ENCODE measurements around the gene APBA1. TPM values are rescaled to one million over a fixed set of nuclear protein-coding genes. Genes with fewer than 3 reads are reported as not detected.

APBA1 gene
- total RNA-seq, 4 donors from 2014 or later: 5.8 to 15.7 (median 11.5) TPM

- peaks cover under 1% of the 10 kb centered on the region for H3K4me1 ChIP-seq
- no peaks in the 10 kb centered on the region for H3K36me3 ChIP-seq
- WGBS: 95% methylated on average over 3 of the region's 3 CpGs
- H3K27ac ChIP-seq: no peak overlapping the region
- no peaks in the 10 kb centered on the region for H3K27me3 ChIP-seq
- H3K4me3 ChIP-seq: no peak overlapping the region
- TF ChIP-seq POLR2A (IDR thresholded peaks at IDR 0.05) (no peak), POLR2AphosphoS5 (IDR thresholded peaks at IDR 0.05) (no peak), EP300 (IDR thresholded peaks at IDR 0.05) (no peak)
- TF ChIP-seq, protein P1, sequence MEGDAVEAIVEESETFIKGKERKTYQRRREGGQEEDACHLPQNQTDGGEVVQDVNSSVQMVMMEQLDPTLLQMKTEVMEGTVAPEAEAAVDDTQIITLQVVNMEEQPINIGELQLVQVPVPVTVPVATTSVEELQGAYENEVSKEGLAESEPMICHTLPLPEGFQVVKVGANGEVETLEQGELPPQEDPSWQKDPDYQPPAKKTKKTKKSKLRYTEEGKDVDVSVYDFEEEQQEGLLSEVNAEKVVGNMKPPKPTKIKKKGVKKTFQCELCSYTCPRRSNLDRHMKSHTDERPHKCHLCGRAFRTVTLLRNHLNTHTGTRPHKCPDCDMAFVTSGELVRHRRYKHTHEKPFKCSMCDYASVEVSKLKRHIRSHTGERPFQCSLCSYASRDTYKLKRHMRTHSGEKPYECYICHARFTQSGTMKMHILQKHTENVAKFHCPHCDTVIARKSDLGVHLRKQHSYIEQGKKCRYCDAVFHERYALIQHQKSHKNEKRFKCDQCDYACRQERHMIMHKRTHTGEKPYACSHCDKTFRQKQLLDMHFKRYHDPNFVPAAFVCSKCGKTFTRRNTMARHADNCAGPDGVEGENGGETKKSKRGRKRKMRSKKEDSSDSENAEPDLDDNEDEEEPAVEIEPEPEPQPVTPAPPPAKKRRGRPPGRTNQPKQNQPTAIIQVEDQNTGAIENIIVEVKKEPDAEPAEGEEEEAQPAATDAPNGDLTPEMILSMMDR (IDR thresholded peaks at IDR 0.05): no peak
- no peak for DNase-seq (ENCODE audit: low spot score in 2 of 2)
- no peaks in the 10 kb centered on the region for H3K9me3 ChIP-seq
Observed at GRCh38 chr9:69615880-69616279, 56.3 kb downstream of the APBA1 start.

DNA sequence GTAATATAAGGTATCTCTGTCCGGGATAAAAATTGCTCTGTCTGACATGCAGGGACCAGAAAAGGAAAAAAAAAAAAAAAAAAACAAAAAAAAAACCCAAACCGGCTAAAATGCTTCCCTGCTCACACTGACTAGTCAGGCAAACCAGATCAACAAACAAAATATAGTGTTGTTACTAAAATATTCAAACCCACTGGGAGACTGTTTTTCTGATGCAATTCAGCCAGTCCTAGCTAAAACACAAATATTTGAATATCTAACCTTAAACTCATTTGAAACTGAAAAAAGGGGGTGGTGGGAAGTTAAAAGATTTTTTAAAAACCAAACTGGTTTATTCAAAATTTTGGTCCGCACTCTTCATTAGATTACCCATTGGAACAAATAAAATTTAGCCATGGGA lies 61.0 kb downstream of the APBA1 start:
- 62% methylated on average over 3 of the region's 3 CpGs for WGBS
- H3K27ac ChIP-seq: no peak overlapping the region
- H3K27me3 ChIP-seq: no peaks in the 10 kb centered on the region
- no peak for DNase-seq (ENCODE audit: low spot score in 2 of 2)
- no peaks in the 10 kb centered on the region for H3K9me3 ChIP-seq
- no peak overlapping the region for H3K4me3 ChIP-seq
- H3K4me1 ChIP-seq: peaks cover 3% of the 10 kb centered on the region
- no peaks in the 10 kb centered on the region for H3K36me3 ChIP-seq
- TF ChIP-seq EP300 (IDR thresholded peaks at IDR 0.05): no peak
- no peak for TF ChIP-seq POLR2AphosphoS5 (IDR thresholded peaks at IDR 0.05)
- TF ChIP-seq, protein P1 (IDR thresholded peaks at IDR 0.05): no peak
- TF ChIP-seq POLR2A (IDR thresholded peaks at IDR 0.05): no peak

DNA sequence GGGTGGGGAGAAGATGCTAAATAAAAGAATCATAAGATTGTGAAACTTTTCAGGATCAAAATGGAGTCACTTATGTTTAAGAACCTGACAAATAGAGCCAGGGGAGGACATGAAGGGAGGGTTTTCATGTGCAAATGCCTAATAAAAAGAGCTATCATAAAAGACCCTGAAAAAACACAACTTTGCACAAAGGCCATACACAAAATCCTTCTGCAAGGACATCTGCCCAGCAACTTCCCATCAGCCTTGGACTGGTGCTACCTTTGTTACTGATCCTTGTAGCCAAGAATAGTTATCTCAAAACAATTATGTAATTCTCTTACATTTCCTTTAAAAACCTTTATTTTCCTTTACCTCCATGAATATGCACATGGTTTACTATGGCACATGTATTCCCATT lies 63.0 kb downstream of the APBA1 start:
- no peak for DNase-seq (ENCODE audit: low spot score in 2 of 2)
- Histone ChIP-seq H3K9me3 (no peaks in the 10 kb centered on the region), H3K27me3 (no peaks in the 10 kb centered on the region), H3K36me3 (no peaks in the 10 kb centered on the region), H3K4me1 (peaks cover 3% of the 10 kb centered on the region), H3K27ac (no peak overlapping the region), H3K4me3 (no peak overlapping the region)
- TF ChIP-seq, protein P1 (IDR thresholded peaks at IDR 0.05): no peak
- TF ChIP-seq EP300 (IDR thresholded peaks at IDR 0.05): no peak
- TF ChIP-seq POLR2AphosphoS5 (IDR thresholded peaks at IDR 0.05): no peak
- no peak for TF ChIP-seq POLR2A (IDR thresholded peaks at IDR 0.05)

DNA sequence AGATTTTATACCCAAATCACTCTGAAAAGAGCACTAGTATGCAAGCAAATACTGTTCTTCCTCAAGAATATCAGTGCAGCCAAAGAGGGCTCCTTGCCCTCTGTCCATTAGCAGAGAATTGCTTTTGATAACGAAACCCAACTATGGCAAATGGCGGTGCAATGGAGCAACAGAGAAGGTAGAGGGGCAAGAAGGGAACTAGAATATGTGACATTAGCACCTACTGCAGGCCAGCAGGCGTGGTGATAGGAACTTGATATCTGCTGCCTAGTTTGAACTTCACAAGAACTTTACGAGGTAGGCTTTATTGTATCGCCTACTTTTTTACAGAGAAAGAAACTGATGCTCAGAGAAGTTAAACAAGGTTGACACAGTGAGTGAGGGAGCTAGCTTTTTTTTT lies 66.1 kb downstream of the APBA1 start:
- Histone ChIP-seq H3K27ac (no peak overlapping the region), H3K4me1 (peaks cover 3% of the 10 kb centered on the region), H3K36me3 (no peaks in the 10 kb centered on the region), H3K27me3 (no peaks in the 10 kb centered on the region), H3K4me3 (no peak overlapping the region), H3K9me3 (no peaks in the 10 kb centered on the region)
- no peak for DNase-seq (ENCODE audit: low spot score in 2 of 2)
- TF ChIP-seq EP300 (IDR thresholded peaks at IDR 0.05) (no peak), POLR2AphosphoS5 (IDR thresholded peaks at IDR 0.05) (no peak), POLR2A (IDR thresholded peaks at IDR 0.05) (no peak)
- TF ChIP-seq, protein P1 (IDR thresholded peaks at IDR 0.05): no peak
- 91% methylated on average over 5 of the region's 5 CpGs for WGBS

DNA sequence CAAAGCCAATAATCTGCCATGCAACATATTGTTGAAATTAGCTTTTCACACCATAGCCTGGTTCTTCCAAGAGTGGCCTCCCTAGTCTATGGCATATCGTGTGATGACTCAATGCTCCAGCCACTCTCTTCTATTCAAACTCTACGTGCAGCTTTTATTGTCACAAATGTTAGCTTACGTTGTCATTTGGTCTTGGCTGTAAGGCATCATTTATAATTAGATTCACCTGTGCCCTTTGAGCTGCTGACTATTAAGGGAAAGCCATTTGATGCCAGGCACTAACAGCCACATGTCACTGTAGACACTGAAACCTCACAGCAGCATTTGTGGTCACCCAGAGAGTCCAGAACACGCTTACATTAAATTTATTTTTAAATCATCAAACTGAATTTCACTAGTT lies 66.8 kb downstream of the APBA1 start:
- TF ChIP-seq POLR2A (IDR thresholded peaks at IDR 0.05) (no peak), EP300 (IDR thresholded peaks at IDR 0.05) (no peak), POLR2AphosphoS5 (IDR thresholded peaks at IDR 0.05) (no peak)
- TF ChIP-seq, protein P1 (IDR thresholded peaks at IDR 0.05): no peak
- Histone ChIP-seq H3K36me3 (no peaks in the 10 kb centered on the region), H3K9me3 (no peaks in the 10 kb centered on the region), H3K4me1 (no peaks in the 10 kb centered on the region), H3K27me3 (no peaks in the 10 kb centered on the region), H3K27ac (no peak overlapping the region), H3K4me3 (no peak overlapping the region)
- no peak for DNase-seq (ENCODE audit: low spot score in 2 of 2)
- WGBS: 66% methylated on average over 4 of the region's 4 CpGs

All from suprapubic skin (tissue), 4 donors.